Fibroblast of lung (primary cell): ENCODE results near the gene PCSK7.

ENCODE experiments used
- EZH2 ChIP-seq: IDR thresholded peaks from 2 replicates; pipeline ENCODE4 v1.5.1; 2012; ENCODE audit warnings: low read length, control low read depth, mild to moderate bottlenecking; ENCODE audit errors: missing control alignments
- TF ChIP-seq, protein P1 (sequence below), 2 donors: IDR thresholded peaks in 1 of 2; conservative IDR thresholded peaks in 1 of 2; 1 replicate in 1 of 2; 2 replicates in 1 of 2; pipeline ENCODE4 v1.5.1; 2011 to 2012; ENCODE audit warnings: low read length in 2 of 2, control low read depth in 1 of 2, inconsistent platforms in 1 of 2, low read depth in 1 of 2, mild to moderate bottlenecking in 1 of 2

GRCh38 chr11:117201658-117202305, 30.1 kb downstream of the PCSK7 start:
- TF ChIP-seq, protein P1, sequence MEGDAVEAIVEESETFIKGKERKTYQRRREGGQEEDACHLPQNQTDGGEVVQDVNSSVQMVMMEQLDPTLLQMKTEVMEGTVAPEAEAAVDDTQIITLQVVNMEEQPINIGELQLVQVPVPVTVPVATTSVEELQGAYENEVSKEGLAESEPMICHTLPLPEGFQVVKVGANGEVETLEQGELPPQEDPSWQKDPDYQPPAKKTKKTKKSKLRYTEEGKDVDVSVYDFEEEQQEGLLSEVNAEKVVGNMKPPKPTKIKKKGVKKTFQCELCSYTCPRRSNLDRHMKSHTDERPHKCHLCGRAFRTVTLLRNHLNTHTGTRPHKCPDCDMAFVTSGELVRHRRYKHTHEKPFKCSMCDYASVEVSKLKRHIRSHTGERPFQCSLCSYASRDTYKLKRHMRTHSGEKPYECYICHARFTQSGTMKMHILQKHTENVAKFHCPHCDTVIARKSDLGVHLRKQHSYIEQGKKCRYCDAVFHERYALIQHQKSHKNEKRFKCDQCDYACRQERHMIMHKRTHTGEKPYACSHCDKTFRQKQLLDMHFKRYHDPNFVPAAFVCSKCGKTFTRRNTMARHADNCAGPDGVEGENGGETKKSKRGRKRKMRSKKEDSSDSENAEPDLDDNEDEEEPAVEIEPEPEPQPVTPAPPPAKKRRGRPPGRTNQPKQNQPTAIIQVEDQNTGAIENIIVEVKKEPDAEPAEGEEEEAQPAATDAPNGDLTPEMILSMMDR (conservative IDR thresholded peaks at IDR 0.05 in 1 of 2, IDR thresholded peaks at IDR 0.05 in 1 of 2; ENCODE audit: low read depth in 1 of 2, low read length in 2 of 2) = no peak
- no peak for TF ChIP-seq EZH2
